Mesothelial cell of epicardium (in vitro differentiated cells): Measurements from ENCODE around the gene CLCN7. TPM values are rescaled to one million over a fixed set of nuclear protein-coding genes. Genes with fewer than 3 reads are reported as not detected.
A peak's percentile ranks its signal among the peaks of the same experiment; 100 is the strongest.

ENCODE experiments used
- DNase-seq, 2 experiments: peaks; one replicate each; pipeline ENCODE4 v3.0.0; 2021; ENCODE audit warnings: low spot score in 2 of 2; ENCODE audit not compliant: unreplicated experiment in 2 of 2
- H3K27ac Mint-ChIP-seq: 2 replicates; pipeline ENCODE4 v1.8.0; 2021; ENCODE audit warnings: mixed read lengths
- H3K27me3 Mint-ChIP-seq: 2 replicates; pipeline ENCODE4 v1.8.0; 2021; ENCODE audit warnings: low read depth, mixed read lengths
- H3K36me3 Mint-ChIP-seq: 2 replicates; pipeline ENCODE4 v1.8.0; 2021; ENCODE audit warnings: mixed read lengths
- H3K4me1 Mint-ChIP-seq: 2 replicates; pipeline ENCODE4 v1.8.0; 2021; ENCODE audit warnings: mixed read lengths
- H3K4me3 Mint-ChIP-seq: 2 replicates; pipeline ENCODE4 v1.8.0; 2021; ENCODE audit warnings: mild to moderate bottlenecking, moderate library complexity, mixed read lengths
- H3K9me3 Mint-ChIP-seq: 2 replicates; pipeline ENCODE4 v1.8.0; 2021; ENCODE audit warnings: mixed read lengths
- total RNA-seq: library from RNA; stranded (reverse); gene quantifications from 3 replicates; pipeline ENCODE4 v1.2.1, GENCODE V29; 2021
- TF ChIP-seq, protein P1 (sequence below): fragments of 200-600 bp; sonication (generic); IDR thresholded peaks from one replicate; pipeline ENCODE4 v1.5.0; 2021; ENCODE audit warnings: antibody characterized with exemption; ENCODE audit not compliant: unreplicated experiment

Gene CLCN7
- total RNA-seq, 1 donor from 2014 or later, result 94.6 TPM

DNA sequence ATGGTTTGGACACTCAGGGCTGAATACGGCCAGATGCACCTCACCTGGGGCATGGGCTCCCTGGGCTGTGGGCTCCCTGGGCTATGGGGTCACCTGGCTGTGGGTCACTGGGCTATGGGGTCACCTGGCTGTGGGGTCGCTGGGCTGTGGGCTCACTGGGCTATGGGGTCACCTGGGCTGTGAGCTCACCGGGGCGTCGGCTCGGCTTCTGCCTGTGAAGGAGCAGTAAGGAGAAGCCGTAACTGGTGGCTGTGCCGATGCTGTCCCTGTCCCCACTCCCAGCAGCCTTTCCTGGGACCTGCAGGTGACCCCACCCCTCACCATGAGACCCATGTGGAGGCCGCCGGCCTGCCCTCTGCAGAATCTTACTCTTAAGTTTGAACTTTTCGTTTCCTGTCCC lies 45.8 kb downstream of the CLCN7 start:
- Mint-ChIP-seq H3K27ac (no peak overlapping the region), H3K4me3 (no peak overlapping the region), H3K9me3 (no peaks in the 10 kb centered on the region), H3K27me3 (no peaks in the 10 kb centered on the region), H3K4me1 (no peaks in the 10 kb centered on the region), H3K36me3 (no peaks in the 10 kb centered on the region)
- TF ChIP-seq, protein P1, sequence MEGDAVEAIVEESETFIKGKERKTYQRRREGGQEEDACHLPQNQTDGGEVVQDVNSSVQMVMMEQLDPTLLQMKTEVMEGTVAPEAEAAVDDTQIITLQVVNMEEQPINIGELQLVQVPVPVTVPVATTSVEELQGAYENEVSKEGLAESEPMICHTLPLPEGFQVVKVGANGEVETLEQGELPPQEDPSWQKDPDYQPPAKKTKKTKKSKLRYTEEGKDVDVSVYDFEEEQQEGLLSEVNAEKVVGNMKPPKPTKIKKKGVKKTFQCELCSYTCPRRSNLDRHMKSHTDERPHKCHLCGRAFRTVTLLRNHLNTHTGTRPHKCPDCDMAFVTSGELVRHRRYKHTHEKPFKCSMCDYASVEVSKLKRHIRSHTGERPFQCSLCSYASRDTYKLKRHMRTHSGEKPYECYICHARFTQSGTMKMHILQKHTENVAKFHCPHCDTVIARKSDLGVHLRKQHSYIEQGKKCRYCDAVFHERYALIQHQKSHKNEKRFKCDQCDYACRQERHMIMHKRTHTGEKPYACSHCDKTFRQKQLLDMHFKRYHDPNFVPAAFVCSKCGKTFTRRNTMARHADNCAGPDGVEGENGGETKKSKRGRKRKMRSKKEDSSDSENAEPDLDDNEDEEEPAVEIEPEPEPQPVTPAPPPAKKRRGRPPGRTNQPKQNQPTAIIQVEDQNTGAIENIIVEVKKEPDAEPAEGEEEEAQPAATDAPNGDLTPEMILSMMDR, result no peak
- peak in 1 of 2 experiments; percentile 20 for DNase-seq

GRCh38 chr16:1428511-1428910 lies 46.3 kb downstream of the CLCN7 start:
- Mint-ChIP-seq H3K27ac (no peak overlapping the region), H3K9me3 (no peaks in the 10 kb centered on the region), H3K27me3 (no peaks in the 10 kb centered on the region), H3K4me1 (no peaks in the 10 kb centered on the region), H3K4me3 (no peak overlapping the region), H3K36me3 (no peaks in the 10 kb centered on the region)
- DNase-seq, result no peak
- TF ChIP-seq, protein P1, result no peak

DNA sequence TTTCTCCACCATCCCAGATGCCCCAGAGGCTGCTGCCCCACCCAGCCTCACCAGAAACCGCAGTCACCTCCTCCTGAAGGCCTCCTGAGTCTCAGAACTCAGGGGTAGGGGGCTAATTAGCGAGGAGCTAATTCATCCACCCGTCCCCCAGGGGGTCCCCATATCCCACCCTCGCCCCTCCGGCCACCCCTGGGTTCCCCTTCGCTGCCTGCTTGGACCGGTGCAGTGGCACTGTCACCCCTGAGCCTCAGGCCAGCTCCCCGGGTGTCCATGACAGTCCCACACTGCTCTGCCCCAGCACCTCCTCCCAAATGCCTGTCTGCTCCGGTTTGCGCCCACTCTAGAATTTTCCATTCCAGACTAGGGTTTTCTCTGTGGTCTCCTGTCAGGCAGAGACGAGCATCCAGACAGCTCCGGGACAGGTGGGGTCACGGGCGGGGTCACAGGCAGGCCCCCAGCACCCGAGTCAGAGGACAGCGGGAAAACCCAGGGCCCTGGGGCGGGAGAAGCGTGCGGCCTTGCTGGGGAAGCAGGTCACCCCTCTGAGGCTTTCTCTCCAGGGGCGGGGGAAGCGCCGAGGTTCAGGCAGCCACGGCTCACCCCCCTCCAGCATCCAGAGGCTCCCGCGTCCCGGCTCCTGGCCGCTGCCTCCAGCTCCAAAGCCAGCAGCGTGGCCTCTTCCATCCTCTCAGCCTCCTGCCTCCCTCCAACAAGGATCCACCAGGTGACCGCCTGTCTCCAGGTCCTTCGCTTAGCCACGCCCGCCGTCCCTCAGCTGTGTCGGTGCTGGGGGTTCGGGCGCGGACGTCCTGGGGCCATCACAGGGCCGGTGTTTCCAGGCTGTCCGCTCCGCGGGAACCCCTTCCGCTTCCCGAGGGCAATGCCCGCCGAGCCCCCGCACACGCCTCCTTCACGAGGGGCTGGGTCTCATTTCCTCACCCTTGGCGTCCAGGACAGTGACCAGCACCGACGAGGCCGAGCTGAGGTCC lies 47.1 kb downstream of the CLCN7 start:
- Mint-ChIP-seq H3K4me3 (no peak overlapping the region), H3K27me3 (no peaks in the 10 kb centered on the region), H3K27ac (no peak overlapping the region), H3K9me3 (no peaks in the 10 kb centered on the region), H3K4me1 (no peaks in the 10 kb centered on the region), H3K36me3 (no peaks in the 10 kb centered on the region)
- DNase-seq, result no peak
- TF ChIP-seq, protein P1, result no peak

DNA sequence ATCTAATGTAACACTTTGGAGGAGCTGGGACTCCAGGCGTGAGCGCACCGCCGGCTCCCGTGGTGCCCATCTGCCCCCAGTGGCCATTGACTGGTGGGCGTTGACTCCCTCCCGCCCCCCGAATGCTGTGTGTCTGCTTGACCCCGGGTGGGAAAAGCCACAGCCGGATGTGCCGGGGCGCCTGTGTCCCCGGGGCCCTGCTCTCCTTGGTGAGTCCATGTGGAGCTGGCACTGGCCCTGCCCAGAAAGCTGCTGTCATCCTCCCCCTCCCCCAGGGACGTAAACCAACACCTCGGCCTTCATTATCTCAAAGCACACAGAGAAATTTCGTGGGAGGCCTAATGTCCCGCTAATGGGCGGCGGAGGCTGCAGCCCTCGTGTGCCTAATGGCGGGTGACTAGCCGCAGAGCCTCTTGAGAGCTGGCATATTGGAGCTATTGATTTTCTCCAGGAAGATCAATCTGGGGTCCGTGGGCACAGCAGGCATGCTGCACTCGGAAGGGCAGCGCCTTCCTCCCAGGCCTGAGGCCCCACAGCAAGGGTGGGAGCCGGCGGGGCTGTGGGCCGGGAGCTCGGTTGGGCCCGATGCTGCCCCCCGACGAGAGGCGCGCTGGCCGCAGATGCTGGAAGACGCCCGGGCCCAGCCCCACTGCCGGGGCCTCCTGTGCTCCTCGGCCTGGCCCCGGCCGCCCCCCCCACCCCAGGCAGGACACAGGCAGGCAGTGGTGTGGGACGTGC lies 47.9 kb downstream of the CLCN7 start:
- no peaks in the 10 kb centered on the region for H3K4me1 Mint-ChIP-seq
- no peak overlapping the region for H3K4me3 Mint-ChIP-seq
- no peaks in the 10 kb centered on the region for H3K27me3 Mint-ChIP-seq
- DNase-seq, result no peak
- H3K9me3 Mint-ChIP-seq, result no peaks in the 10 kb centered on the region
- no peaks in the 10 kb centered on the region for H3K36me3 Mint-ChIP-seq
- no peak overlapping the region for H3K27ac Mint-ChIP-seq
- TF ChIP-seq, protein P1, result no peak

DNA sequence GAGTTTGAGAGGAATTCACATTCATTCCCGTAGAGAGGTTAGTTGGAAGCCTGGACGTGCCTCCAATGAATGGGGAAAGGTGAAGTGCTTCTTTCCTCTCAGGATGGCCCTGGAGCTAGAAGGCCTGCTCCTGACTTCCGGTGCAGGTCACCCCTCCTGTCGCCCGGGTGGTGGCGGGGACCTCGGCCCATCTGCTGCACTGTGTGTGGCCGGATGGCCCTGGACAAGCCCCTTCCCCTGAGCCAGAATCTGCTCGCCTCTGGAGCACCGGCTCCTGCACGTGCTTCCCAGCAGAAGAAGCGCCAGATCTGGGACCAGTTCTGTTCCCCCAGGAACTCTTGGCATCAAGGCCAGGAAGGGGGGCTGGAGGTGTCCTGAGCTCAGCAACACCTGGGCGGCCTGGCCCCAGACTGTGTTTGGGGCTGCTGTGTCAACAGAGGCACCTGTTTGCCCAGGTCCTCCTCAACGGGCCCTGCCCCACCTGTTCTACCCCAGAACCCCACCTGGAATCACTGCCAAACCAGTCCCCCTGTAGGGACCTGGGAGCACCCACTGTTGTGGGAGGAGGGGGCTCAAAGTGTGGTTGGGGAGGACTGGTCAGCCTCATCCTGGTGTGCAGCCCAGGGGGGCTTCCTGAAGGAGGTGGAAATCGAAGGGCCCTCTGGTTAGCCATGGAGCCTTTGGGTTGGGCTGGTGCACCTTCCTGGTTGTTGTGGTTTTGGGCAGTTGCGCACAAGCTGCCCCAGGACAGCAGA lies 49.0 kb downstream of the CLCN7 start:
- no peaks in the 10 kb centered on the region for H3K9me3 Mint-ChIP-seq
- no peaks in the 10 kb centered on the region for H3K36me3 Mint-ChIP-seq
- H3K4me1 Mint-ChIP-seq, result peaks cover under 1% of the 10 kb centered on the region
- no peak overlapping the region for H3K4me3 Mint-ChIP-seq
- TF ChIP-seq, protein P1, result no peak
- H3K27me3 Mint-ChIP-seq, result no peaks in the 10 kb centered on the region
- H3K27ac Mint-ChIP-seq, result no peak overlapping the region
- DNase-seq, result no peak
